DMS53 treated with DMSO at 0.1 percent for 48 hours (cell line): ENCODE measurements around the gene LPAR3.
"Not testable (repeated sequence)": the region's sequence is repeated elsewhere in the genome, so short reads cannot be mapped to it uniquely, and the experiment has no call there.

Experiments used
- DNase-seq: peaks from one replicate; lab custom pipeline; 2025; ENCODE audit not compliant: unreplicated experiment; lab: John Stamatoyannopoulos, UW

The LPAR3 gene

GRCh38 chr1:84907095-84907827 lies 14.3 kb upstream of the LPAR3 start:
- no peak for DNase-seq

DNA sequence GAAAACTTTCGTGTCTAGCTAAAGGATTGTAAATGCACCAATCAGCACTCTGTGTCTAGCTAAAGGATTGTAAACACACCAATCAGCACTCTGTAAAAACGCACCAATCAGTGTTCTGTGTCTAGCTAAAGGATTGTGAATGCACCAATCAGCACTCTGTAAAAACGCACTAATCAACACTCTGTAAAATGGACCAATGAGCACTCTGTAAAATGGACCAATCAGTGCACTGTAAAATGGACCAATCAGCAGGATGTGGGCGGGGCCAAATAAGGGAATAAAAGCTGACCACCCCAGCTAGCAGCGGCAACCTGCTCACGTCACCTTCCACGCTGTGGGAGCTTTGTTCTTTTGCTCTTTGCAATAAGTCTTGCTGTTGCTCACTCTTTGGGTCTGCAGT lies 9.7 kb upstream of the LPAR3 start:
- not testable (repeated sequence) for DNase-seq

GRCh38 chr1:84899969-84900368 lies 7.0 kb upstream of the LPAR3 start:
- DNase-seq: peak; percentile 82

DNA sequence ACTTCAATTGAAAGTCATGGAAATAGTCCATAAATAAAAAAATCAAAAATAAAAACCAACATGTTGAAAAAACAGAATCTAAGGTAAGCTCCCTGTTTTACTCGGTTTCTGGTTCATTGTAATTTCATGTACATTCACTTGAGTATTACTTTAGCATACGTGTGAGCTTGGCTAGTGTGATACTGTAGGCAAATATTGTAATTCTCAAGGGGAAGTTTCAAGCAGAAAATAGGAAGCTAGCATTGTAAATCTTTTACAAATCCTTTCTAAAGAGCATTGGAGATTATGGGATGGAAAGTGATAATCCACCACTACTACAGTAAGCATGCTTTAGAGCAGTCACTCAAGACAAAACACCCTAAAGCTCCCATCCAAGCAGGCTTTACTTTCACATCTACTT lies 3.3 kb upstream of the LPAR3 start:
- no peak for DNase-seq

DNA sequence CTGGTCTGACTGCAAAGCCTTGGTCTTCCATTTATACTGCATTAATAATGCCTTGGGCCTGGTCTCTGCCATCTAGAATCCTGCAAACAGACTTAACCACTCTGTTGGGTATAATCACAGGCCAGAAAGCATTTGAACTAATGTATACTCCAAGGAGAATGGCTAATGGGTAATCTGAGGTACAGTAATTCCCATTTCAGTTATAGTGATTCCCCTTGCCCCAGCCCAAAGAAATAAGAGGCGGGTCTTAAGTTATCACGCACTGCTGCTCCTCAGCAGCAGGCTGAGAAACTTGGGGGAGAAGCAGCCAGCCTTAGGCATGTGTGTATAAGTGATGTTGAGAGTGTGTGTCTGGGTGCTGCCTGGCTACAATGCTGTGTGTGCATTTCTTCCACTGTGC lies 2.4 kb downstream of the LPAR3 start:
- no peak for DNase-seq

DNA sequence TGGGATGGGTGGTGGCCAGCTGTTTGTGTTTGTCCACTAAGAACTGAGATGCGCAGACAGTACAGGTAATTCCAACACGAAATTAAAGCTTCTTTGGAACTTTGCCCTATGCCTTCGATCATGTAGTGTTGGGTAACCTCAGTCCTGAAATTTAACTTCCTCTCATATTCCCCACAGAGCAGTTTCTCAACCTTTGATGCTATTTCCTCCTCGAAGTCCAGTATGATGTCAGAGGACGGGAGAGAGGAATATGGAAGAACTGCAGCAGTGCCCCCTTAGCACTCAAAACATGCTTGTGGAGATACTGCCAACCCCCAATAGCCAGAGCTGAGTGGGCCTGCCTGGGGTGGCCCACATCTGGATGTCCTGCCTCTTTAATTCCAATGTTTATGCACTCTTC lies 3.6 kb downstream of the LPAR3 start:
- no peak for DNase-seq

DNA sequence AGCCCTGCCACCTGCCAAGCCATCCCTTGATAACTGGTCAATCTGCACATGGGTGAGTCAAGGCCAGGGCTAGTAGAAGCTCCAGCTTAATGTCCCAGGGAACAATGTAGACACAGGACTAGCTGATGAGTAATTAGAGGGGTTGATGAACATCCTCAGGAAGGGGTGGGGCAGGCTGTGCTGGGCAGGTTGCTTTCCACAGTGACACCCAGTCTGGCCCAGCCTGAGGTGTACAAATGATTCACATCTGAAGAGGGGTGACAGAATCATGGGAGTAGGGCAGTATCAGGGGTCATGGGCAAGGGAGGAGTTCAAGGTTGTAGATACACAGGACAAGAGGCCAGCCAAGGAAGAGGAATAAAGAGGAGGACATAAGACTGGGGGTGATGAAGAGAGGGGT lies 4.3 kb downstream of the LPAR3 start:
- DNase-seq: no peak

DNA sequence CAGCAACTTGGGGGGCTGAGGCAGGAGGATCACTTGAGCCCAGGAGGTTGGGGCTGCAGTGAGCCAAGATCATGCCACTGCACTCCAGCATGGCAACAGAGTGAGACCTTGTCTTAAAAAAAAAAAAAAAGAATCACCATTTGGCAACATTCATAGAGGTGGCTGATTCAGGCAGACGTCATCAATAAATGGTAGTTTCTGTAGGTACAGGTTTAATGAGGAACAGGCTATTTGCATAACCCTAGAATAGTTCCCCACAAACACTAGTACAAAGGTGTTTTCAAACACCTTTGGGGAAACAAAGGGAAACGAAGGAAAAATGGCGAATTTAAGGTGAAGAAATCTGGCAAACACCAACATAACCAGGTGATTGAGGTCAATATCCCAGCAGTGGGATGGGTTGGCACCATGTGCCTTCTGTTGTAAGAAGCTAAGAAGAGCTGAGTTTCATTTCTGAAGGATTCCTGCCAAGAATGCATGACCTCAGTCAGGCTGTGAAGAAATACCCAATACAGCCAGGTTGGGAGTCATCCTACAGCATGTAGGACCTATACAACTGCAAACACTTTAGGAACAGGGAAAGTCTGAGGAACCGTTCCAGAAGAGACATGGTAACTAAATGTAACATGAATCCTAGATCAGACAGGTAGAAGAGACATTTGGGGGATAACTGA lies 5.6 kb downstream of the LPAR3 start:
- DNase-seq: no peak

DNA sequence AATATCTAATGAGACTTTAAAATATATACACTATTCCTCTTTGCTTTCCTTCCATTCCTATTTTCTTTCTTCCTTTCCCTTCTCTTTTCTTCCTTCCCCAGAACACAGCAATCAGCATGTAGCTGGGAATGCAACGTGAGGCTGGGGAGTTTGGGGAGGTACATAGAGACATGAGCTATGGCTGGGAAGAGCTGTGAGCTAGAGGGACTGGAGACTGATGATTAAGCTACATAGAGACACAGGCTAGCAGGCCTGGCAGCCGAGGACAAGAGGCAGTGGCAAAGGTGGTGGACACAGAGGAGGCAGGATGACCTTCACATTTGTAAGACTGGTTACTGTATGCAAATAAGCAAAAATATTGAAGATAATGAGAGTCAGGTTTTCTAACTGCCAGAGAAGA lies 7.5 kb downstream of the LPAR3 start:
- no peak for DNase-seq

DNA sequence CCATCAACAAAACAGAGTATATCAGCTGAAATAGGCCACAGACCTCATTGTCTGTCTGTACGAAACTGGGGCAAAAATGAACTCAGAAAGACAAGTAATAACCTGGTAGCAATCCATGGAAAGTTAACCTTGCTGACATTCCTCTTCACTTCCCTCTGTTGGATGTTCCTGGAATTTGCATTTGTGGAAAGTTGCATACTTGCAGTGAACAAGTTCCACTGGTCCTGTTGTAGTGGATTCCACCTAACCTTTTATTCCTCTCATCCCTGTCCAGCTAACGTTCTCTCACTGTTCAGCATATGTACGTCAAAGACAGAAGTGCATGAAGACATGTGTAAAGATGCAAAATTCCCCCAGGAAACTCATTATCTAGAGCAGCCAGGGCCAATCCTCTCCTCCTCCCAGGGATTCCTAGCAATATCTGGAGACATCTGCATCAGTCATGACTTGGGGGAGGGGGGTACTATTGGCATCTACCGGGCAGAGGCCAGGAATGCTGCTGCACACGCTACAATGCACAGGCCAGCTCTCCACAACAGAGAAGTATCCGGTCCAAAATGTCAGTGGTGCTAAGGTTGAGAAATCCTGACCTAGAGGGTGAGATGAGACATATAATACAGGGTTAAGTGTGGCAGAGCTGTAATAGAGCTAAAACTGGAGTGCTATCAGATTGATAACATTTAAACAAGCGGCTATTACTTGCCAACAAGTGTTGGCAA lies 8.2 kb downstream of the LPAR3 start:
- DNase-seq: no peak

- DNase-seq: no peak
These were observed 9.7 kb downstream of the LPAR3 start for GRCh38 chr1:84883286-84883685.

DNA sequence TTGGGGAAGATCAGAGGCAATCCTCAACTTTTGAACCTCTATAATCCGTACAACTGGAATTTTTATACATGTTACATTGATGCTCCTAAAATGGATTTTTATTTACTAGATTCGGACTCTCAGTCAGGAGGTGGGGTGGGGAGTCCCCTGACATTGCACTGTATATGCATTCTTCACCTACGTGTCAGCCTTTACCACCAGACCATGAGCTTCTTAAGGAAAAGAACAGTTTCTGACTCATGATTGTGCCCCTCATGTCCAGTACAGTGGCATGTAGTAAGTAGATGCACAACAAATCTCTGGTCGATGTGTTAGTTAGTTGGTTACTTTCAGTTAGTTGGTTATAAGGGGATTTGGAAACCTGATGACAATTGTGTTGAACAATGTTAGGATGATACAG lies 15.4 kb downstream of the LPAR3 start:
- DNase-seq: no peak

DNA sequence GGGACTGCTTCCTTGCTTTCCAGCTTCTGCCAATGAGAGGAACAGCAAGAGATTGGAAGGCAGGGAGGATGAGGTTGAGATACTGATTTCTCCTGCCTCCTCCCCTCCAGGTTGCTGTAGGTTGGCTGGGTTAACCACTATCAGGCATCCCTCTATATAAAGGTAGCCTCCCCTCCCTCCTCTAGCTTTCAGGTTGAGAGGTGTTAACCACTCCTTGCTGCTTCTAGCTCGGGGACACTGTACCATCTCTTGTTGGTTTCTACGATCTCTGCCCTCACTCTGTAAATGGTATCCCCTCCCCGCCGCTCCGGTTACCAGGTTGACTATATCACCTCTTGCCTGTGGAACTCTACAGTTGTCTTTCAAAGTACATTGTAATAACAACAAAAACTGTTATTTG lies 16.7 kb downstream of the LPAR3 start:
- DNase-seq: no peak

DNA sequence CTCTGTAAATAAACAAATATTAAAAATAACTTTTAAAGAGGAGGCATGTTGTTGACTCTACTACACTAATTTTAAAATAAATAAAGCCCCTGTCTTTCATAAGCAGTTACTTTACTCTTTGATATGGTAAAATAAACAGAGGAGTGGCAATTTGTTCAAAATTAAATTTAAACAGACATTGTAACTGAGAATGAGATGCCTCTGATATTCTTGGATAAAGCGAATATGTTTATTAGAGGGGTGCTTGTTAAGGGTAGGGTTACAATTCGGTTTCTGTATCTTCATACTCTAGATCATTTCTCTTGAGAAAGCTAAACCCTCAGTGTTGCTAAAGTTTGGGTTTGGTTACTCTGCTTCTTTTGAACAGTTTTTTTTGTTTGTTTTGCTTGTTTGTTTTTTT lies 19.6 kb downstream of the LPAR3 start:
- no peak for DNase-seq

DNA sequence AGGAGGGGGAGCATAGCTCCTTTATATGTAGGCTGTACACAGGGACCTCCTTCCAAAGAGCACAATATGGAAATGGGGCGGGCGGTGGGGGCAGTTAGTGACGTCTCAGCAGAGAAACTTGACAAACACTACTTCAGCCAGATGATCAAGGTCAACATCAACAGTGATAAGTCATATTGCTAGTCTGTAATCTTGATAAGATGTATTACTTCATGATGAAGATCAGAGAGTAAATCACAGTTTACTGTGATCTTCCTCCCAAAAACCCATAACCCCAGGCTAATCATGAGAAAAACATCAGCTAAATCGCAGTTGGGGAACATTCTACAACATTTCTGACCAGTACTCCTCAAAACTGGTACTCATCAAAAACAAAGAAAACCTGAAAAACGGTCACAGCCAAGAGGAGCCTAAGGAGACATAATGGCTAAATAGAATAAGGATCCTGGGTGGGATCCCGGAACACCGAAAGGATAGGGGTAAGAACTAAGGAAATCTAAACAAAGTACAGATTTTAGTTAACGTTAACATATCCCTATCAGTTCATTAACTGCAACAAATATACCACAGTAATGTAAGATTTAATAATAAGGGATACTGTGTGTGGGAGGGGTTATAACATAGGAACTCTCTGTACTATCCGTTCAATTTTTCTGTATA lies 20.2 kb downstream of the LPAR3 start:
- DNase-seq: no peak

- no peak for DNase-seq
These were observed 21.8 kb downstream of the LPAR3 start for GRCh38 chr1:84871181-84871580.

GRCh38 chr1:84870591-84870990 lies 22.4 kb downstream of the LPAR3 start:
- no peak for DNase-seq

DNA sequence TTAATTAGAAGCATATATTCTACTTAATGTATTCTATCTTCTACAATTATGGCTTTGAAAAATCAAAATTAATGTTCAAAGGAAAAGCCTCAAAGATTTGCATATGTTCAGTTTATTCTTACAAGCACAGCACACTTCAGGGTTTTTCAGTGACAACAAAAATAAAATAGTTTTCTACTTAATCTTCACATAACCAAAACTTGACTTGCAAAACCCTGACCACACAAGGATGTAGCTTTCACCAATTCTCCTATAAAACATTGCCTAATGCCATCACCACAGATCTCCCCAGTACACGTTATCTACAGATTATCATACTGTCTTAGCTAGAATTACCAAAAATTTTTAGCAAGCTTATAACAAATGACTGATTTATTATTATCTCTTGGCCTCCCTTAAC lies 23.3 kb downstream of the LPAR3 start:
- DNase-seq: no peak

GRCh38 chr1:84862810-84863251 lies 30.2 kb downstream of the LPAR3 start:
- no peak for DNase-seq

GRCh38 chr1:84861988-84862644 lies 30.9 kb downstream of the LPAR3 start:
- DNase-seq: no peak

- no peak for DNase-seq
These were observed 31.5 kb downstream of the LPAR3 start for GRCh38 chr1:84861516-84861915.
